ENCODE measurements around the gene GNAI3. TPM values are rescaled to one million over a fixed set of nuclear protein-coding genes. Genes with fewer than 3 reads are reported as not detected.

The GNAI3 gene
- total and polyA plus RNA-seq, 2 of the 13 experiments (the other 11 are each of a cell fraction or from before 2014, with no cell fraction given): 4.3 to 9.0 TPM

GRCh38 chr1:109623601-109624161 lies 75.3 kb downstream of the GNAI3 start:
- no TSS peak for BruUV-seq (replicated peaks)
- peaks cover 39% of the 10 kb centered on the region for H4K20me1 ChIP-seq (ENCODE audit: insufficient read depth, low read length)
- peaks cover 29 to 41% of the 10 kb centered on the region in 2 experiments for H3K36me3 ChIP-seq (replicated peaks in 1 of 2; ENCODE audit: control insufficient read depth in 1 of 2, insufficient read depth in 2 of 2, low read length in 2 of 2)
- no peak for ATAC-seq
- no peak for FAIRE-seq
- TF ChIP-seq ARHGAP35 (CRISPR knock-in tag; IDR thresholded peaks at IDR 0.05; ENCODE audit: borderline replicate concordance): no peak
- TF ChIP-seq RBFOX2 (IDR thresholded peaks at IDR 0.05; ENCODE audit: low read depth, low read length): peak; percentile 7; the same call in 1 of the 2 replicates
- no peak for TF ChIP-seq PHF20 (CRISPR knock-in tag; IDR thresholded peaks at IDR 0.05)
- TF ChIP-seq ZFP90 (CRISPR knock-in tag; IDR thresholded peaks at IDR 0.05; ENCODE audit: borderline replicate concordance): no peak
- H3K79me2 ChIP-seq (ENCODE audit: insufficient read depth, low read length): peaks cover 56% of the 10 kb centered on the region
- no peak overlapping the region for H3K9ac ChIP-seq (ENCODE audit: insufficient read depth, low read depth, low read length)
- H3K27me3 ChIP-seq (ENCODE audit: control insufficient read depth in 1 of 2, insufficient read depth in 2 of 2, low read length in 2 of 2): no peaks in the 10 kb centered on the region; a peak in 1 of 5 replicates
- in situ Hi-C loops (cut with HindIII; ENCODE audit: extremely low pct_ligation_motif_present, low pct_unique_long_range_greater_than_20kb) (loop anchor here (5.0 kb wide), 1 partner anchor 76 kb away; the partner anchor contains the start of gene GNAI3), intact Hi-C loops (cut with micrococcal nuclease; ENCODE audit: unreplicated experiment) (no loop called here)
- H3K4me1 ChIP-seq (ENCODE audit: insufficient read depth, low read length): peaks cover 31% of the 10 kb centered on the region
- POLR2A ChIA-PET: interaction anchor here (1.2 kb wide), 1 partner anchor 75 kb away, joined by 6 read pairs; the partner anchor contains the start of gene GNAI3
- WGBS (ENCODE audit: low lambda C conversion rate): 100% methylated on average over 5 of the region's 11 CpGs
- H3K4me2 ChIP-seq (ENCODE audit: low read depth, low read length): no peak overlapping the region
- no peak overlapping the region for H2AFZ ChIP-seq (ENCODE audit: low read length)
- H3K4me3 ChIP-seq (replicated peaks in 1 of 3; ENCODE audit: insufficient read depth in 1 of 3, low read depth in 2 of 3, low read length in 3 of 3): no peak overlapping the region
- CTCF ChIA-PET (ENCODE audit: low intra/inter-chr PET ratio, low total read pairs): no interaction called here
- no peak overlapping the region for H3K27ac ChIP-seq (ENCODE audit: extremely low read length, insufficient read depth, low read length)
- no peak for DNase-seq (ENCODE audit: low spot score)
- no peaks in the 10 kb centered on the region for H3K9me3 ChIP-seq (ENCODE audit: low read length)

- FAIRE-seq (no peak), DNase-seq (ENCODE audit: low spot score) (no peak), ATAC-seq (no peak)
- BruUV-seq (replicated peaks): no TSS peak
- intact Hi-C loops (cut with micrococcal nuclease; ENCODE audit: unreplicated experiment) (no loop called here), in situ Hi-C loops (cut with HindIII; ENCODE audit: extremely low pct_ligation_motif_present, low pct_unique_long_range_greater_than_20kb) (loop anchor here (5.0 kb wide), 1 partner anchor 77 kb away; the partner anchor contains the start of gene GNAI3)
- no peak for TF ChIP-seq NFYB (CRISPR knock-in tag; IDR thresholded peaks at IDR 0.05)
- TF ChIP-seq TRIM24 (CRISPR knock-in tag; IDR thresholded peaks at IDR 0.05): no peak
- no peak for TF ChIP-seq GMEB1 (CRISPR knock-in tag; IDR thresholded peaks at IDR 0.05; ENCODE audit: borderline replicate concordance)
- TF ChIP-seq ZBTB1 (CRISPR knock-in tag; IDR thresholded peaks at IDR 0.05; ENCODE audit: borderline replicate concordance): no peak
- Histone ChIP-seq H3K4me1 (ENCODE audit: insufficient read depth, low read length) (peaks cover 25% of the 10 kb centered on the region), H3K27me3 (ENCODE audit: control insufficient read depth in 1 of 2, insufficient read depth in 2 of 2, low read length in 2 of 2) (no peaks in the 10 kb centered on the region; a peak in 1 of 5 replicates), H3K4me3 (replicated peaks in 1 of 3; ENCODE audit: insufficient read depth in 1 of 3, low read depth in 2 of 3, low read length in 3 of 3) (no peak overlapping the region), H3K4me2 (ENCODE audit: low read depth, low read length) (no peak overlapping the region), H2AFZ (ENCODE audit: low read length) (no peak overlapping the region), H3K27ac (ENCODE audit: extremely low read length, insufficient read depth, low read length) (no peak overlapping the region), H4K20me1 (ENCODE audit: insufficient read depth, low read length) (peaks cover 39% of the 10 kb centered on the region), H3K9ac (ENCODE audit: insufficient read depth, low read depth, low read length) (0 out of 2 replicates have a peak overlapping the region, but pooled peaks have one; percentile 8), H3K79me2 (ENCODE audit: insufficient read depth, low read length) (peaks cover 53% of the 10 kb centered on the region), H3K9me3 (ENCODE audit: low read length) (no peaks in the 10 kb centered on the region), H3K36me3 (replicated peaks in 1 of 2; ENCODE audit: control insufficient read depth in 1 of 2, insufficient read depth in 2 of 2, low read length in 2 of 2) (peaks cover 29 to 48% of the 10 kb centered on the region in 2 experiments)
- ChIA-PET POLR2A (interaction anchor here (1.2 kb wide), 1 partner anchor 76 kb away, joined by 6 read pairs; the partner anchor contains the start of gene GNAI3), CTCF (ENCODE audit: low intra/inter-chr PET ratio, low total read pairs) (no interaction called here)
- 92% methylated on average over 8 of the region's 17 CpGs for WGBS (ENCODE audit: low lambda C conversion rate)
Observed at GRCh38 chr1:109624201-109625010, 76.0 kb downstream of the GNAI3 start.
